ENCODE measurements around the gene OR56A1. TPM values are rescaled to one million over a fixed set of nuclear protein-coding genes. Genes with fewer than 3 reads are reported as not detected.

OR56A1 gene
- total RNA-seq, 2 donors from 2014 or later = not detected

- no peaks in the 10 kb centered on the region for H3K36me3 ChIP-seq
Observed at GRCh38 chr11:6025056-6025455, 5.5 kb downstream of the OR56A1 start.

DNA sequence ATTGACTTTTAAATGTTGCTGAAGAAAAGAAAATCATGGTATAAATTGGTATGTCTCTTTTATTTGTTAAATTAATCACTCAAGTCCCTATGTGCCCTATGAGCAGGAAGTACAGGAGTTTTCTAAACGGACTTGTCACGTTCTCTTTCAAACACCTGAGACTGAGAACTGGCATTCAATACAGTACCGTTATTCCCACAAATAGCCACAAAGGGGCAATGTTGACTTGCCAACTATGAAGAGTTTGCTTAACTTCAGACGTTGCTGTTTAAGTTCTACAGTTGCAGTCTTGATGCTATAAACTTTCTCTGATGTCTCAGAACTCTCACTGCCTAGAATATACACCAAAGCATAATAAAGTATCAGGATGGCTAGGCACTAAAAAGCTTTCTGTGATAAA, 7.6 kb downstream of the OR56A1 start:
- no peak for DNase-seq
- no peaks in the 10 kb centered on the region for H3K27me3 ChIP-seq
- TF ChIP-seq CTCF (IDR thresholded peaks at IDR 0.05) = peak; percentile 41
- H3K9me3 ChIP-seq = no peaks in the 10 kb centered on the region
- H3K4me3 ChIP-seq = no peak overlapping the region
- H3K36me3 ChIP-seq = no peaks in the 10 kb centered on the region
- H3K27ac ChIP-seq = no peak overlapping the region
- intact Hi-C loops (cut with DNase I) = loop anchor here (5.0 kb wide), 3 partner anchors 279 to 329 kb away; no protein-coding TSS in a partner anchor
- H3K9ac ChIP-seq (ENCODE audit: low read depth in 2 of 2, low read length in 2 of 2) = no peak overlapping the region
- H3K4me1 ChIP-seq = no peaks in the 10 kb centered on the region

More at GRCh38 chr11:6025056-6025455, 5.5 kb downstream of the OR56A1 start:
- Histone ChIP-seq H3K4me3 (no peak overlapping the region), H3K9me3 (no peaks in the 10 kb centered on the region), H3K4me1 (no peaks in the 10 kb centered on the region), H3K9ac (ENCODE audit: low read depth in 2 of 2, low read length in 2 of 2) (no peak overlapping the region), H3K27me3 (no peaks in the 10 kb centered on the region), H3K27ac (no peak overlapping the region)
- DNase-seq = no peak
- no peak for TF ChIP-seq CTCF (IDR thresholded peaks at IDR 0.05)
- intact Hi-C loops (cut with DNase I) = no loop called here

GRCh38 chr11:6013042-6013441, 17.5 kb downstream of the OR56A1 start:
- no peaks in the 10 kb centered on the region for H3K4me1 ChIP-seq
- no peak overlapping the region for H3K9ac ChIP-seq (ENCODE audit: low read depth in 2 of 2, low read length in 2 of 2)
- H3K4me3 ChIP-seq = no peak overlapping the region
- TF ChIP-seq CTCF (IDR thresholded peaks at IDR 0.05) = no peak
- H3K36me3 ChIP-seq = no peaks in the 10 kb centered on the region
- no peaks in the 10 kb centered on the region for H3K9me3 ChIP-seq
- H3K27me3 ChIP-seq = no peaks in the 10 kb centered on the region
- intact Hi-C loops (cut with DNase I) = no loop called here
- no peak overlapping the region for H3K27ac ChIP-seq
- no peak for DNase-seq

- no peaks in the 10 kb centered on the region for H3K4me1 ChIP-seq
- TF ChIP-seq CTCF (IDR thresholded peaks at IDR 0.05) = no peak
- no peaks in the 10 kb centered on the region for H3K27me3 ChIP-seq
- H3K27ac ChIP-seq = no peak overlapping the region
- no peak overlapping the region for H3K4me3 ChIP-seq
- H3K9me3 ChIP-seq = no peaks in the 10 kb centered on the region
- no peak for DNase-seq
- no peak overlapping the region for H3K9ac ChIP-seq (ENCODE audit: low read depth in 2 of 2, low read length in 2 of 2)
- H3K36me3 ChIP-seq = no peaks in the 10 kb centered on the region
- intact Hi-C loops (cut with DNase I) = no loop called here
Observed at GRCh38 chr11:6012035-6012668, 18.4 kb downstream of the OR56A1 start.

GRCh38 chr11:6006846-6007245, 23.7 kb downstream of the OR56A1 start, which contains the start of gene OR56A4:
Gene OR56A4, minus strand, starts transcription at chr11:6006946. Its CDS starts 3,954 bp downstream, at chr11:6002992.
- intact Hi-C loops (cut with DNase I) = no loop called here
- H3K9ac ChIP-seq (ENCODE audit: low read depth in 2 of 2, low read length in 2 of 2) = no peak within 1 kb of the TSS
- no peak for TF ChIP-seq CTCF (IDR thresholded peaks at IDR 0.05)

More at GRCh38 chr11:6006846-6007245, 23.7 kb downstream of the OR56A1 start, which contains the start of gene OR56A4:
- DNase-seq = no peak
- H3K36me3 ChIP-seq = no peaks in the 10 kb centered on the region
- no peaks in the 10 kb centered on the region for H3K27me3 ChIP-seq
- no peak within 1 kb of the TSS for H3K27ac ChIP-seq
- no peak within 1 kb of the TSS for H3K4me3 ChIP-seq
- H3K9me3 ChIP-seq = no peaks in the 10 kb centered on the region
- H3K4me1 ChIP-seq = no peaks in the 10 kb centered on the region
